ENCODE data around the gene SLC50A1.

Gene SLC50A1

GRCh38 chr1:155185783-155186066 is 50.1 kb downstream of the SLC50A1 start:
- DNase-seq: no peak

GRCh38 chr1:155186067-155186793 is 50.6 kb downstream of the SLC50A1 start:
- no peak for DNase-seq

- no peak for DNase-seq
Measured at GRCh38 chr1:155186794-155187455, 51.3 kb downstream of the SLC50A1 start.

GRCh38 chr1:155187456-155187891 is 51.8 kb downstream of the SLC50A1 start:
- no peak for DNase-seq

GRCh38 chr1:155188268-155188667 is 52.6 kb downstream of the SLC50A1 start:
- no peak for DNase-seq

Data from cerebellar nuclear complex (tissue), 1 donor.